Ramos (cell line): Measurements from ENCODE around the gene FAM72B.
"Not testable (repeated sequence)": the region's sequence is repeated elsewhere in the genome, so short reads cannot be mapped to it uniquely, and the experiment has no call there.

Experiments used
- in situ Hi-C: fragments of 300-500 bp; cut with MboI; formaldehyde crosslinking; loops from one replicate; pipeline ENCODE4 v1.14.3; 2022; ENCODE audit warnings: low sequenced_read_pairs; ENCODE audit not compliant: unreplicated experiment

Gene FAM72B

DNA sequence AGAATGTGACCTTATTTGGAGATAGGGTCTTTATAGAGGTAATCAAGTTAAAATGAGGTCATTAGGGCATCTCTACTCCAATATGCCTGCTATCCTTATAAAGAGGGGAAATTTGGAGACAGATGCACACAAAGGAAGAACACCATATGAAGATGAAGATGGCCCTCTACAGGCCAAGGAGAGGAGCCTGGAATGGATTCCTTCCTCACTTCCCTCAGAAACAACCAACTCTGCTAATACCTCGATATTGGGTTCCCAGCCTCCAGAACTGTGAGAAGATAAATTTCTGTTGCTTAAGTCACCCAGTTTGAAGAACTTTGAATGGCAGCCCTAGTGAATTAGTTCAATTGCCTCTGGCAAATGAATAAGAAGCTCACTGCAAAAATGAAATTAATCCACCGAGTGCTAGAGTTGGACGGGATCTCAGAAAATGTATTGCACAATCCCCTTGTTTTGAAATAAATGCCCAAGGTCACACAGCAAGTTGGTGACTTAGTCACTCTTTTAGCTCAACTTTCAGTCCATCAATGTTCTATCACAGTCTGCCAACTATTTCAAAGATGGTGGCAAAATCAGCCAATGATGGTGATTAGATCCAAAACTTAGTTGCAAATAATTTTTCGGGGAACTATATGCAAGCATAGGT, 27.1 kb downstream of the FAM72B start:
- in situ Hi-C loops, result not testable (repeated sequence)

DNA sequence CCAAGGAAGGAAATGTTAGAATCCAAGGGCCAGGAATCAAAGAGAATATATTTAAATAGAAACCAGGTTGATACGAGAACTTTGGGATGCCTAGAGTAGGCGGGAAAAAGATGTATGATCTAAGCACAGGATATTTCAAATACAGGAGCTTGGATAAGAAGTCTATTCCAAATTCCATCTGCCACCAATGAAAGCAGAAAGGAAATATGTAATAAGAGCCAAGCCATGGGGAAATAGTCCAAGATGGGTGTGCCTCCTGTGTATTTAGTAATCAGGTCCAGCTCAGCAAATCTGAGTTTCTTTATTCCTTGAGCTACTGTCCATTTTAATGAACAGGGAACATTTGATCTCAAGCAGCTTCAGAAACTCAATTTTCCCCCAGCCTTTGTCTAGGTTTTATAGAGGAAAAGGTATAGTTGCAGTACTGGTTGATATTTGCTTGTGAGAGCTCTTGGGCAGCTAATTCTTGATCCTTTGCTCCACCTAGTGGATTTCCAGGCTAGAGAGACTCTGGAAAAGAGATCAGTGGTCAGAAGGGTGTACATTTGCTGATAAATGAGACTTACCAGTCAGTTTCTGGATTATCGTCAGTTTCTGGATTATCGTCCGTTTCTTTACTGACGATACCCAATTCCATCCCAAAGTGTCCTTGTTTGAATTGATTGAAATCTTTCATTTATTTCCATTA, 28.3 kb downstream of the FAM72B start:
- in situ Hi-C loops, result not testable (repeated sequence)

DNA sequence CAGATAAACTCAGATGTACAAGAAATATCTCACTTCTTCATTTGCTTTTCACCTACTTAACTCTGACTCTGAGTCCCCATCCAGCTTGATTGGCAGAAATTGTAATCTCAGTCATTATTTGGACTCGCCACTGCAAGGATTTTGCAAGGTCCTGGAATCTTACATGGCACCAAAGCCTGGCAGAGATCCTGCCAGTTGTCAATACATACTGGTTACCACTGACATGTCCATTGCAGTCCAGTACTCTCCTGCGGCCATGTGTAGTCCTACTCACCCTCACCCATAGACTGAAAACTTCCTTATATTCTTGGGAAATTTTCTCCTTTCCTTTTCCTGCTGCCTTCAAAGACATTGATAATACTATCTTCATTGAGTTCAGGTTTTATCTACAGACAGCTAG, 29.3 kb downstream of the FAM72B start:
- in situ Hi-C loops, result not testable (repeated sequence)

DNA sequence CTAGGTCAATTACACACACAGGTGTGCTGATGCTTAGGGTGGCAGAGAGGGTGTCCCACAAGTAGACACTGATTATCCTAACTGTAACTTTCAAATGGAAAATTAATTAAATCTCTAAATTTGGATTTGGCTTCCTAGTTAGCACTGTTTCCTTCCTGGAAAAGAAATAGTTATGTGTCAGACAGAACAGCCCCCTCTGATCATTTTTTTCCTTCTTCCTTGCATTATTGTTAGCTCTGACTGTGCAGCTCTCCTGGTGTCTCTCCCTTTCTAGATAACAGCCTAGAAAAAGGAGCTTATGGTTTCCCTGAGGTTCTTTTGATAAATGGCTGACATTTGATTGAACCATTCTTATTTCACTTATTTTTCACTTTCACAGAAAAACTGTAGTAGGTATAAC, 31.4 kb downstream of the FAM72B start:
- in situ Hi-C loops, result not testable (repeated sequence)

DNA sequence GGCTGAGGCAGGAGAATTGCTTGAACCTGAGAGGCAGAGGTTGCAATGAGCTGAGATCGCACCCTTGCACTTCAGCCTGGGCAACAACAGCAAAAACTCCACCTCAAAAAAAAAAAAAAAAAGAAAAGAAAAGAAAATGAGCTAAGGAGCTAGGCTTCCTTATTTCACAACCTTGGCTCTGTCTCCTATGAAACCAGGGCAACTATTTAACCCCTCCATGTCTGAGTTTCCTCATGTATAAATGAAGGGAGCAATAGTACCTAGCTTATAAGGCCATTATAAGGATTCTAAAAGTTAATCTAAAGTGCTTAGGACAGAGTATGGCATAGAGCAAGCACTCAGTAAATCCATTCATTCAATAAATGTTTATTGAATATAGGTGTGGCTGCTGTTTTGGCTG, 32.8 kb downstream of the FAM72B start:
- in situ Hi-C loops, result not testable (repeated sequence)

DNA sequence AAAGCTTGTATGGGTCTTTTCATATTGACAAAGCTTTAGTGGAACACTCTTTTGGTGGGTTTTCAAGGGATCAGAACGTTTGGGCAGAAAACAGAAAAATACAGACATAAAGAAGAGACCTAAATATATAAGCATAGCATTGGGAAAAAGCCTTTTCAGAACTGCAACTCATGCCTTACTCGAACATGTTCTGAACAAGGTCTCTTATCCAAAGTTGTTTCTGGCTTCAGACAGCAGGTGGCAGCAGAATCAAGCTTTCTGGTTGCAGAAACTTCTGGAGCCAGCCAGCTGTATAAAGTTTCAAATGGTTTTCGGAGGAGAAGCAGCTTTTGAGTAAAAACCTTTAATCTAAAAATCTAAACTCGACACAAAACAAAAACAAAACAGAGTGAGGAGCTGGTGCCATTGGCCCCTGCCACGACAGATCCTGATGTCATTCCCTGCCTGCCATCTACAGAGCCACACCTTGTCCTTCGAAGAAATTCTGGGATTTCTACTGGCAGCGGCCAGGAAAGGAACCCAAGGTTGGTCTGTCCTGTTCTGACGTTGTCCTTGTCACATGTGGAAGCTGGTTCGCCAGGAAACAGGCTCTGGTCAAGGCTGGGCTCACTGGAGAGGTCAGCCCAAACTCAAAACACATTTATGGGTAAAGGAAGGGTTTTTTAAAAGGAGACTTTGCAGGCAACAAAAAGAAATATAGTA, 35.5 kb downstream of the FAM72B start:
- in situ Hi-C loops, result not testable (repeated sequence)

DNA sequence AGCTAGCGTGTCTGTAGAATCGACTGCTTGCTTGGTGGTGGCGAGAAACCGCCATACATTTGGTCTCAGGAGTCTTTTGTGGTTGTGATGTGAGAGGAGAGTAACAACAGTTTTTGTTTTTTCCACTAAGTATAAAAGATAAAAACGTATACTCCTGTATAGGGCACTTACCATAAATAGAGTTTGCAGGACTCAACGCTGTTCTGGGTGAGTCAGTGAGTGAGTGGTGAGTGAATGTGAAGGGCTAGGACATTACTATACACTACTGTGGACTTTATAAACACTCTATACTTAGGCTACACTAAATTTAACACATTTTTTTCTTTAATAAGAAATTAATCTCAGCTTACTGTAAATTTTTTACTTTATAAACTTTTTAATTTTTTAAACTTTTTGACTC, 43.7 kb downstream of the FAM72B start:
- in situ Hi-C loops, result not testable (repeated sequence)

DNA sequence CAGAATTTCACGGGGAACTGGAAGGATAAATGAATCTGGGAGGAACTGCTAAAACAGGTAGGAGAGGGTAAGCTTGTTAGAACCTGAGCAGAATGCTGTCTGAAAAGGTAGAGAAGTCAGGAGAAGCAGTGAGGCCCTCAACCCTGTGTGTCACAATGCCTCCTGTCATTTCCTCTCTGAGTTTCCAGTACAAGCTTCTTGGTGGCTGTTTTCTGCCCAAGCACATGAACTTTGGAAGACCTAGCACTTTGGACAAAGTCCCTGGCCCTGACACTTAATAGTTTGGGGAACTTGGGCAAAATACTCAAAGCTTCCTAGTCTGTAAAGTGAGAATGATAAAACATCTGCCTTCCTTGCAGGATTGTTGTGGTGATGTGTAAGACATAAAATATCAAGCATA, 52.6 kb downstream of the FAM72B start:
- in situ Hi-C loops, result not testable (repeated sequence)

DNA sequence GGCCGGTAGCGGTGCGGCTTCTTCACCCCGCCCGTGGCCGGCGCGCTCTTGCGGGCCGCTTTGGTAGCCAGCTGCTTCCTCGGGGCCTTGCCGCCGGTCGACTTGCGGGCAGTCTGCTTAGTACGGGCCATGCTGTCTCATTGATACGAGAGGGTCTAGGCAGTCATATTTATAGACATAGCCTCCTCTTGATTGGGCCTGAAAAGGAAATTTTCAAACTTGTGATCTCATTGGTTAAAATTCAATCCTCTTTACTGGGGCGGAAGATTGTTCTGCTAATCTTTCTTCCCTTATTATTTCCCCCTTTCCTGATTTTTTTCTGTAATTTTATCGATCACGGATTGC, 65.7 kb downstream of the FAM72B start:
- in situ Hi-C loops, result not testable (repeated sequence)
